Kidney (tissue), 14 donors: ENCODE results near the gene SLC25A26. TPM values are rescaled to one million over a fixed set of nuclear protein-coding genes. Genes with fewer than 3 reads are reported as not detected.

ENCODE experiments used
- DNase-seq, 5 donors: peaks; one replicate each; pipeline ENCODE4 v3.0.0-alpha.2; 2013 to 2020
- FAIRE-seq: peaks from 2 replicates; lab custom pipeline; 2012; peaks lifted over from hg19 to GRCh38; lab: Jason Lieb, UNC
- H3K27ac ChIP-seq, 2 donors: one replicate each; pipeline ENCODE4 v1.7.0; 2013; ENCODE audit warnings: low read depth in 2 of 2, low read length in 2 of 2, inconsistent platforms in 1 of 2
- H3K27me3 ChIP-seq: one replicate; pipeline ENCODE4 v1.7.1; 2013; ENCODE audit warnings: low read length, inconsistent platforms; ENCODE audit not compliant: control insufficient read depth, insufficient read depth
- H3K36me3 ChIP-seq, 3 donors: one replicate each; pipeline versions ENCODE4 v1.7.0 to v1.7.1; 2013; ENCODE audit warnings: low read length in 3 of 3, control low read depth in 1 of 3, inconsistent platforms in 1 of 3; ENCODE audit not compliant: insufficient read depth in 3 of 3, control insufficient read depth in 2 of 3
- H3K4me1 ChIP-seq, 3 donors: one replicate each; pipeline versions ENCODE4 v1.7.0 to v1.7.1; 2013; ENCODE audit warnings: low read length in 3 of 3, inconsistent platforms in 1 of 3, low read depth in 1 of 3; ENCODE audit not compliant: control insufficient read depth in 2 of 3, insufficient read depth in 2 of 3
- H3K4me3 ChIP-seq, 3 donors: one replicate each; pipeline versions ENCODE4 v1.7.0 to v1.8.1; 2013; ENCODE audit warnings: low read length in 3 of 3, control low read depth in 1 of 3, inconsistent platforms in 1 of 3
- H3K9ac ChIP-seq, 3 donors: one replicate each; pipeline versions ENCODE4 v1.7.0 to v1.7.1; 2013; ENCODE audit warnings: low read length in 3 of 3, control low read depth in 1 of 3, inconsistent platforms in 1 of 3
- H3K9me3 ChIP-seq, 3 donors: one replicate each; pipeline versions ENCODE4 v1.7.0 to v1.7.1; 2013; ENCODE audit warnings: low read length in 3 of 3, control low read depth in 1 of 3, inconsistent platforms in 1 of 3; ENCODE audit not compliant: control insufficient read depth in 2 of 3, insufficient read depth in 1 of 3
- intact Hi-C: fragments of 100-400 bp; cut with DNase I; formaldehyde crosslinking; loops from one replicate; pipeline ENCODE4 v1.11.1; 2022
- polyA plus RNA-seq: library from polyadenylated mRNA; stranded (reverse); fragments of 350-450 nt; fragmentation: Illumina TruSeq; extraction: RNeasy Lipid Tissue Mini Kit (QIAGEN cat#74804); gene quantifications from one replicate; pipeline ENCODE4 v1.2.3, GENCODE V29; 2014; ENCODE audit warnings: low read depth, low replicate concordance; ENCODE audit not compliant: insufficient read depth
- total RNA-seq: library from RNA; stranded (reverse); fragmentation: NEBNext Ultra II Directional; extraction: Animal tissue kit (Norgen Biotek cat#: 25700); gene quantifications from one replicate; pipeline ENCODE4 v1.2.1, GENCODE V29; 2021
- TF ChIP-seq, protein P1 (sequence below): IDR thresholded peaks from 3 replicates; pipeline ENCODE4 v1.5.1; 2012; ENCODE audit warnings: mild to moderate bottlenecking, moderate library complexity, borderline replicate concordance; ENCODE audit not compliant: insufficient read depth; ENCODE audit errors: extremely low read depth
- donor health status: control.
- donor health status: control.
- donor health status: control.
- donor health status: control.
- donor health status: control.
- donor health status: DM: yes; HTN: yes; CAD: no.
- donor health status: Normal renal cell carcinoma (clear cell type).

SLC25A26 gene
- total and polyA plus RNA-seq, 2 donors from 2014 or later = 23.9 to 25.4 TPM

DNA sequence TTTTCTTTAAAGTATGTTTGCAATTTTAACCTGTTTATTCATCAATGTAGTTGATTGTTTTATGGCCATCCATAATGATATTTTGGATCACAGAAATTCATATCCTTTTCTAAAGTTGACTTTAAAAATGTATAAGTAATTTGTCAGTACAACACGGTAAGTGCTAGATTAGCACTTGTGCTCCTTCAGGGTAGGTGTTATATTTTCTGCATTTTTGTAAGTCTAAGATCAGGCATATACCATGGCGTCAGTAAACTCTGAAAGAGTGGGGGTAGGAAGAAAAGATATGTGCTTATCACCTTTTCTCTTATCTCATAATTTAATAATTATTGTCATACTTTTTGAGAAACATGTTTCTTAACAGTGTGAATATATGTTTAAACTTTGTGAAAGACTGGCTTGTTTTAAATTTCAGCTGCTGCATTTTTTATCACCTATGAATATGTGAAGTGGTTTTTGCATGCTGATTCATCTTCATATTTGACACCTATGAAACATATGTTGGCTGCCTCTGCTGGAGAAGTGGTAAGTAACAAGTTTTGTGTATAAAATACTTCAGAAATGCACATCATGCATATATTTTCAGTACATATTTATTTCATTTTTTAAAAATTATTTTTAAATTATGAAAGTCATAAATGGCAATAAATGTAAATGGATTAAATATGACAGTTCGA lies 22.1 kb downstream of the SLC25A26 start:
- Histone ChIP-seq H3K9me3 (peaks cover 0 to 7% (median 0%) of the 10 kb centered on the region in 3 donors), H3K4me1 (no peaks in the 10 kb centered on the region), H3K27ac (no peak overlapping the region), H3K4me3 (no peak overlapping the region), H3K27me3 (no peaks in the 10 kb centered on the region), H3K36me3 (peaks cover 0 to 8% (median 5%) of the 10 kb centered on the region in 3 donors), H3K9ac (no peak overlapping the region)
- intact Hi-C loops = no loop called here
- TF ChIP-seq, protein P1, sequence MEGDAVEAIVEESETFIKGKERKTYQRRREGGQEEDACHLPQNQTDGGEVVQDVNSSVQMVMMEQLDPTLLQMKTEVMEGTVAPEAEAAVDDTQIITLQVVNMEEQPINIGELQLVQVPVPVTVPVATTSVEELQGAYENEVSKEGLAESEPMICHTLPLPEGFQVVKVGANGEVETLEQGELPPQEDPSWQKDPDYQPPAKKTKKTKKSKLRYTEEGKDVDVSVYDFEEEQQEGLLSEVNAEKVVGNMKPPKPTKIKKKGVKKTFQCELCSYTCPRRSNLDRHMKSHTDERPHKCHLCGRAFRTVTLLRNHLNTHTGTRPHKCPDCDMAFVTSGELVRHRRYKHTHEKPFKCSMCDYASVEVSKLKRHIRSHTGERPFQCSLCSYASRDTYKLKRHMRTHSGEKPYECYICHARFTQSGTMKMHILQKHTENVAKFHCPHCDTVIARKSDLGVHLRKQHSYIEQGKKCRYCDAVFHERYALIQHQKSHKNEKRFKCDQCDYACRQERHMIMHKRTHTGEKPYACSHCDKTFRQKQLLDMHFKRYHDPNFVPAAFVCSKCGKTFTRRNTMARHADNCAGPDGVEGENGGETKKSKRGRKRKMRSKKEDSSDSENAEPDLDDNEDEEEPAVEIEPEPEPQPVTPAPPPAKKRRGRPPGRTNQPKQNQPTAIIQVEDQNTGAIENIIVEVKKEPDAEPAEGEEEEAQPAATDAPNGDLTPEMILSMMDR = no peak
- FAIRE-seq (no peak), DNase-seq (no peak)

GRCh38 chr3:66248641-66249040 lies 27.8 kb downstream of the SLC25A26 start:
- Histone ChIP-seq H3K9me3 (no peaks in the 10 kb centered on the region), H3K36me3 (peaks cover 0 to 3% (median 2%) of the 10 kb centered on the region in 3 donors), H3K27me3 (no peaks in the 10 kb centered on the region), H3K4me1 (no peaks in the 10 kb centered on the region), H3K4me3 (no peak overlapping the region), H3K9ac (no peak overlapping the region), H3K27ac (no peak overlapping the region)
- no peak for FAIRE-seq
- no peak for DNase-seq
- TF ChIP-seq, protein P1 = no peak
- intact Hi-C loops = no loop called here

- Histone ChIP-seq H3K27me3 (no peaks in the 10 kb centered on the region), H3K9ac (no peak overlapping the region), H3K36me3 (no peaks in the 10 kb centered on the region), H3K27ac (no peak overlapping the region), H3K4me1 (no peaks in the 10 kb centered on the region), H3K9me3 (no peaks in the 10 kb centered on the region), H3K4me3 (no peak overlapping the region)
- TF ChIP-seq, protein P1 = peak; percentile 59
- DNase-seq = peak in 2 of 5 donors; percentile 21 to 45
- peak; percentile 90 for FAIRE-seq
- intact Hi-C loops = no loop called here
Observed at GRCh38 chr3:66253790-66254620, 33.2 kb downstream of the SLC25A26 start.
